Activated CD4-positive, alpha-beta T cell treated with anti-CD3 and anti-CD28 coated beads, Interleukin-2, amount 10 ng/mL, durations not matched to agents 24 days and 14 days (primary cell): ENCODE measurements around the gene DVL1. TPM values are rescaled to one million over a fixed set of nuclear protein-coding genes. Genes with fewer than 3 reads are reported as not detected.

Experiments used
- DNase-seq: peaks from one replicate; pipeline ENCODE4 v3.0.0; 2022
- H3K27ac Mint-ChIP-seq: one replicate; pipeline ENCODE4 v1.8.0; 2022; ENCODE audit warnings: mild to moderate bottlenecking, mixed read lengths
- H3K27me3 Mint-ChIP-seq: one replicate; pipeline ENCODE4 v1.8.0; 2022; ENCODE audit warnings: mixed read lengths
- H3K36me3 Mint-ChIP-seq: one replicate; pipeline ENCODE4 v1.8.0; 2022; ENCODE audit warnings: low read depth, mild to moderate bottlenecking, mixed read lengths
- H3K4me1 Mint-ChIP-seq: one replicate; pipeline ENCODE4 v1.8.0; 2021; ENCODE audit warnings: mixed read lengths
- H3K4me3 Mint-ChIP-seq: one replicate; pipeline ENCODE4 v1.8.0; 2022; ENCODE audit warnings: mild to moderate bottlenecking, moderate library complexity, mixed read lengths
- H3K9me3 Mint-ChIP-seq: one replicate; pipeline ENCODE4 v1.8.0; 2021; ENCODE audit warnings: mixed read lengths
- intact Hi-C: fragments of 100-400 bp; cut with micrococcal nuclease; formaldehyde crosslinking; loops from one replicate; pipeline ENCODE4 v1.15.1; 2023
- total RNA-seq: library from RNA; stranded (reverse); gene quantifications from 2 replicates; pipeline ENCODE4 v1.2.3, GENCODE V29; 2022

DVL1 gene
- total RNA-seq, 1 donor from 2014 or later = 65.9 TPM

DNA sequence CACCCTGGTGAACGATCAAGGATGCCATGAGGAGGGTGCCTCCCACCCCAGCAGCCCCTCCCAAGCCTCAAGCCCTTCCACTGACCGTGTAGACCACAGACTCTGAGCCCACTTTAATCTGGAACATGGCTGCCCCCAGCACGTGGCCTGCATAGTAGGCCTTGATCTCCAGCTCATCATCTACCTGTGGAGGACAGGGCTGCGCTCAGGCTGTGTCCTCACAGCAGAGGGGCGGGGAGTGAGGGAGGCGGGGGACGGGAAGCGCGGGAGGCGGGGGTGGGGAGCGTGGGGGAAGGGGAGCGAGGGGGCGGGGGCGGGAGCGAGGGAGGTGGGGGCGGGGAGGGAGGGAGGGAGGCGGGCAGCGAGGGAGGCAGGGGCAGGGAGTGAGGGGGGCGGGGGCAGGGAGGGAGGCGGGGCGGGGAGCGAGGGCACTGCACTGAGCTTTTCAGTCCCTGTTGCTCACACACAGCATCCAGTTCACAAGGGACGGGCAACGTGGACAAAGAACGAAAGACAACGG lies 33.7 kb downstream of the DVL1 start:
- H3K4me3 Mint-ChIP-seq = no peak overlapping the region
- H3K4me1 Mint-ChIP-seq = peaks cover 2% of the 10 kb centered on the region
- peaks cover 48% of the 10 kb centered on the region for H3K36me3 Mint-ChIP-seq
- H3K9me3 Mint-ChIP-seq = no peaks in the 10 kb centered on the region
- intact Hi-C loops = no loop called here
- no peak overlapping the region for H3K27ac Mint-ChIP-seq
- DNase-seq = no peak
- H3K27me3 Mint-ChIP-seq = no peaks in the 10 kb centered on the region

DNA sequence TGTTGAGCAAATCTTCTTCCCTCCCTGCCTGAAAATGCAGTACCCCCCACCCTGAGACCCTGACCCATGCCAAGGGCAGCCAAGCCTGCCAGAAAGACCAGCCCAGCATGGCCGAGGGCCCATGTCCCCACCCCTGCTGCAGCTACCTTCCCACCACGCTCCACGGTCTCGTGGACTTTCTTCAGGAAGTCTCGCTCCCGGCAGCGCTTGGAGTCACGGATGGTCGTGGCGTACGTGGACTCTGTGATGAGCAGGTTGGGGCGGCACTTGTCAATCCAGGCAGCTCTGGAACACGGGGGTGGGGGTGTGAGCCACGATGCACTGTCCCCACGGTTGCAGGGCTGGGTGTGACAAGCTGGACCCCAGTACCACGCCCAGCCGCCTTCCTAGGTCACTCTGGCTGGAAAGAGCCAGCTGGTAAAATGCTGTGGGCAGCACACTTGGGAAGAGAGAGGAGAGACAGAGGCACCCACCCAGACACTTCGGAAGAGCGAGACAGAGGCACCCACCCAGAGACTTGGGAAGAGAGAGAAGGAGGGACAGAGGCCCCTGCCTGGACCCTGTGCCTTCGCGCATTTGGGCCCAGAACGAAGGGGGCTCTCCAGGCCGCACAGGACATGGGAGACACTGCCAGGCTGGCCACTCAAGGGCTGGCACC lies 34.4 kb downstream of the DVL1 start:
- Mint-ChIP-seq H3K27ac (no peak overlapping the region), H3K36me3 (peaks cover 45% of the 10 kb centered on the region), H3K4me3 (no peak overlapping the region), H3K27me3 (no peaks in the 10 kb centered on the region), H3K4me1 (peaks cover 2% of the 10 kb centered on the region), H3K9me3 (no peaks in the 10 kb centered on the region)
- intact Hi-C loops = no loop called here
- no peak for DNase-seq

- DNase-seq = no peak
- Mint-ChIP-seq H3K4me1 (peaks cover 2% of the 10 kb centered on the region), H3K9me3 (no peaks in the 10 kb centered on the region), H3K27me3 (no peaks in the 10 kb centered on the region), H3K4me3 (no peak overlapping the region), H3K27ac (no peak overlapping the region), H3K36me3 (peaks cover 44% of the 10 kb centered on the region)
- intact Hi-C loops = no loop called here
Observed at GRCh38 chr1:1314237-1314586, 35.0 kb downstream of the DVL1 start.

GRCh38 chr1:1313500-1314236 lies 35.5 kb downstream of the DVL1 start:
- no peak for DNase-seq
- intact Hi-C loops = no loop called here
- H3K27ac Mint-ChIP-seq = no peak overlapping the region
- H3K27me3 Mint-ChIP-seq = no peaks in the 10 kb centered on the region
- H3K4me1 Mint-ChIP-seq = peaks cover 2% of the 10 kb centered on the region
- H3K4me3 Mint-ChIP-seq = no peak overlapping the region
- H3K36me3 Mint-ChIP-seq = peaks cover 40% of the 10 kb centered on the region
- H3K9me3 Mint-ChIP-seq = no peaks in the 10 kb centered on the region

DNA sequence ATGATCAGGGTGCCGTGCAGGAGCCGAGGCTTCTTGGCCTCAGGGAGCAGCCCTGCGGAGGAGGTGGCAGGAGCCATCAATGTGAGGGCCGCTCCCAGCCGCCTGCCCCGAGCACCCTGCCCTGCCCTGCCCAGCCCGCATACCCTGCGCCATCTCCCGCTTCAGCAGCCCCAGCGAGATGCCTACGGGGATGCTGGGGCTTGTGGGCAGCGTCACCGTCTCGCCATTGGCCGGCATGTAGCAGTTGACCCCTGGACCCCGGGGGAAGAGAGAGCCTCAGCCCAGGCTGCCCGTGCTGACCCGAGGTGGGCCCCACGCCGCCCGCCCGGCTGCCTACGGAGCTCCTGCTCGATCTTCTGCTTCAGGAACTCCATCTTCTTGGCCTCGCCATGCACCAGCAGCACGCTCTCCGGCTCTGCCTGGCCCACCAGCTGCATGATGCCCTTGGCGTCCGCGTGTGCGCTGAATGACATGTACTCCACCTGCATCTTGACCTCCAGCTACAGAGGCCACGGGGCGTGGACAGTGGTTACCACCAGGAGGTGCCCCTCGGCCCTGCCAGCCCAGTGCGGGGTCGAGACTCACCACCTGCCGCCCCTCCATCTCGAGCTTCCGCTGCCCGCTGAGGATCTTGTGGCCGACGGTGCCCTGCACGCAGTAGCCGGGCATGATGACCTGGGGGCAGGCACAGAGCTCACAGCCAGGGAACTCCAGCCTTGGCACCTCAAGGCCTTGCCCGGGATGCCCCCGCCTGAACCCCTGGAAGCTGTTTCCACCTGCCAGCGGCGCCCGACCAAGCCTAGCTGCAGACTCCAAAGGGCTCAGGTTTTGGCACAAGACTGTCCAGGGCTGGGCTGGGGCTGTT lies 36.5 kb downstream of the DVL1 start:
- H3K27ac Mint-ChIP-seq = no peak overlapping the region
- H3K27me3 Mint-ChIP-seq = no peaks in the 10 kb centered on the region
- intact Hi-C loops = no loop called here
- peaks cover 2% of the 10 kb centered on the region for H3K4me1 Mint-ChIP-seq
- no peaks in the 10 kb centered on the region for H3K9me3 Mint-ChIP-seq
- H3K4me3 Mint-ChIP-seq = peak overlapping the region; percentile 21
- H3K36me3 Mint-ChIP-seq = peaks cover 36% of the 10 kb centered on the region
- DNase-seq = no peak

GRCh38 chr1:1311107-1312104 lies 37.8 kb downstream of the DVL1 start:
- Mint-ChIP-seq H3K4me1 (peaks cover 10% of the 10 kb centered on the region), H3K27me3 (no peaks in the 10 kb centered on the region), H3K27ac (no peak overlapping the region), H3K4me3 (no peak overlapping the region), H3K9me3 (no peaks in the 10 kb centered on the region), H3K36me3 (peaks cover 30% of the 10 kb centered on the region)
- intact Hi-C loops = no loop called here
- no peak for DNase-seq

GRCh38 chr1:1310476-1311053 lies 38.7 kb downstream of the DVL1 start:
- peak overlapping the region; percentile 43 for H3K4me3 Mint-ChIP-seq
- intact Hi-C loops = no loop called here
- peaks cover 17% of the 10 kb centered on the region for H3K4me1 Mint-ChIP-seq
- H3K9me3 Mint-ChIP-seq = no peaks in the 10 kb centered on the region
- no peak overlapping the region for H3K27ac Mint-ChIP-seq
- DNase-seq = no peak
- peaks cover 23% of the 10 kb centered on the region for H3K36me3 Mint-ChIP-seq
- no peaks in the 10 kb centered on the region for H3K27me3 Mint-ChIP-seq

DNA sequence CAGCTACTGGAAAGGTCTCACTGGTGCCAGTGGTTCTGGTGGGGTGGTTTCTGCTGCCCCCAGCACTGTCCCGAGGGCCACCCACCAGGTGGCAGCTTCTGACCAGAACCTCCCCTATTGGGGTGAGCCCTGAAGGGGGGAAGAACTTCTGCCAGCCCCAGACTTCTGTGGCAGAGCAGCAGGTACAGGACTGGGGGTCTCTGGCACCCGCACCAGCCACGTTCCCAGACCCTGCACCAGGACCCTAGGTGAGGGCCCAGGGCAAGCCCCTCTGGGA lies 39.2 kb downstream of the DVL1 start:
- intact Hi-C loops = no loop called here
- H3K4me3 Mint-ChIP-seq = peak overlapping the region; percentile 85

DNA sequence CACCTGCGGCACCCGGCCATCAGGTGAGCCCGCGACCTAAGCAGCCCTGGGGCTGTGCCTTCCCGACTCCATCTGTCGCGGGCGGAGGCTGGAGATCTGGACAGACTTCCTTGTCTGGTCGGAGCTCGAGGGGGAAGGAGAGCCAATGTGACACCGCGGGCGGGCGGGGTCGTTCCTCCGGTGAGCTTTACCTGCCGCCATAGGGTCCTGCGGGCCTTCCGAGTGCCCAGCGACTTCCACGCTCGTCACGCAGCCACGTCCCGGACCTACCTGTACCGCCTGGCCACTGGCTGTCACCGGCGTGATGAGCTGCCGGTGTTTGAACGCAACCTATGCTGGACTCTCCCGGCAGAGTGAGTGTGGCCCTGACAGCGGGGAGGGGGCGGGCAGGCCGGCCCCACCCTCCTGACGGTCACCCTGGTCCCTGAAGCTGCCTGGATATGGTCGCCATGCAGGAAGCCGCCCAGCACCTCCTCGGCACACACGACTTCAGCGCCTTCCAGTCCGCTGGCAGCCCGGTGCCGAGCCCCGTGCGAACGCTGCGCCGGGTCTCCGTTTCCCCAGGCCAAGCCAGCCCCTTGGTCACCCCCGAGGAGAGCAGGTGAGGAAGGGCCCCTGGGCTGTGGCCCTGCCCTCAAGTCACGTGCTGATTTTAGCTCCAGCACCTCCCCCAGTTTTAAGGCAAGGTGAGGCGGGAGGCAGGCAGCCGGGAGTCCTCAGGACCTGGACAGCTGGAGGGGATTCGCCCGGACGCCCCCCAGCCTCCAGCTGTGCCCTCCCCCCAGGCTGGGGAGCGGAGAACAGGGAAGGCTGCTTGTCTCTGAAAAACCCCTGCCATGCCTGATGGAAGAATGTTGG lies 39.7 kb downstream of the DVL1 start:
- H3K27ac Mint-ChIP-seq = peak overlapping the region; percentile 41
- peaks cover 16% of the 10 kb centered on the region for H3K36me3 Mint-ChIP-seq
- intact Hi-C loops = loop anchor here (2.0 to 5.0 kb wide), 4 partner anchors 15 to 252 kb away; partner anchors contain the start of genes C1orf159, CPTP, INTS11 and TNFRSF18
- H3K4me3 Mint-ChIP-seq = peak overlapping the region; percentile 85
- H3K9me3 Mint-ChIP-seq = no peaks in the 10 kb centered on the region
- peaks cover 18% of the 10 kb centered on the region for H3K4me1 Mint-ChIP-seq
- H3K27me3 Mint-ChIP-seq = no peaks in the 10 kb centered on the region
- DNase-seq = peak; percentile 71

More for the DNA sequence above, 39.2 kb downstream of the DVL1 start:
- no peaks in the 10 kb centered on the region for H3K9me3 Mint-ChIP-seq
- H3K27me3 Mint-ChIP-seq = no peaks in the 10 kb centered on the region
- H3K4me1 Mint-ChIP-seq = peaks cover 20% of the 10 kb centered on the region
- H3K27ac Mint-ChIP-seq = no peak overlapping the region
- peaks cover 19% of the 10 kb centered on the region for H3K36me3 Mint-ChIP-seq
- no peak for DNase-seq

DNA sequence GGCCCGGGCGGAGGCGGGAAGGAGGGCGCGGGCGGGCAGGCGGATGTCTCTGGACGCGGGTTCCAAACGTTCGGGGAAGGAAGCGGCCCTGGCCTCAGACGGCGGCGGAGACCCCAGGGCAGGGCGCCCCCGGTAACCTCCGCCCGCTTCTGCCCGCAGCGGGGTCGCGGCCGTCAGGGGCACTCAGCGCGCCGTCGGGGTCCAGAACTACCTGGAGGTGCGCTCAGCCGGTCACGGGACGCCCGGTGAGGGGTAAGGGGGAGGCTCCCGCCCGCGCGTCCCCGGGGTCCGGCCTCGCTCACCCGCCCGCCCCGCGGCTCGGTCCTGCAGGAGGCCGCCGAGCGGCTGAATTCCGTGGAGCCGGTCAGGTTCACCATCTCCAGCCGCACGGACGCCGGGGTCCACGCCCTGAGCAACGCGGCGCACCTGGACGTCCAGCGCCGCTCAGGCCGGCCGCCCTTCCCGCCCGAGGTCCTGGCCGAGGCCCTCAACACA lies 40.4 kb downstream of the DVL1 start:
- Mint-ChIP-seq H3K27me3 (no peaks in the 10 kb centered on the region), H3K4me3 (peak overlapping the region; percentile 85), H3K27ac (peak overlapping the region; percentile 82), H3K9me3 (no peaks in the 10 kb centered on the region), H3K36me3 (peaks cover 15% of the 10 kb centered on the region), H3K4me1 (peaks cover 18% of the 10 kb centered on the region)
- intact Hi-C loops = loop anchor here (1.0 to 5.0 kb wide), 5 partner anchors 16 to 252 kb away; partner anchors contain the start of genes AURKAIP1, C1orf159, CPTP and INTS11
- no peak for DNase-seq

DNA sequence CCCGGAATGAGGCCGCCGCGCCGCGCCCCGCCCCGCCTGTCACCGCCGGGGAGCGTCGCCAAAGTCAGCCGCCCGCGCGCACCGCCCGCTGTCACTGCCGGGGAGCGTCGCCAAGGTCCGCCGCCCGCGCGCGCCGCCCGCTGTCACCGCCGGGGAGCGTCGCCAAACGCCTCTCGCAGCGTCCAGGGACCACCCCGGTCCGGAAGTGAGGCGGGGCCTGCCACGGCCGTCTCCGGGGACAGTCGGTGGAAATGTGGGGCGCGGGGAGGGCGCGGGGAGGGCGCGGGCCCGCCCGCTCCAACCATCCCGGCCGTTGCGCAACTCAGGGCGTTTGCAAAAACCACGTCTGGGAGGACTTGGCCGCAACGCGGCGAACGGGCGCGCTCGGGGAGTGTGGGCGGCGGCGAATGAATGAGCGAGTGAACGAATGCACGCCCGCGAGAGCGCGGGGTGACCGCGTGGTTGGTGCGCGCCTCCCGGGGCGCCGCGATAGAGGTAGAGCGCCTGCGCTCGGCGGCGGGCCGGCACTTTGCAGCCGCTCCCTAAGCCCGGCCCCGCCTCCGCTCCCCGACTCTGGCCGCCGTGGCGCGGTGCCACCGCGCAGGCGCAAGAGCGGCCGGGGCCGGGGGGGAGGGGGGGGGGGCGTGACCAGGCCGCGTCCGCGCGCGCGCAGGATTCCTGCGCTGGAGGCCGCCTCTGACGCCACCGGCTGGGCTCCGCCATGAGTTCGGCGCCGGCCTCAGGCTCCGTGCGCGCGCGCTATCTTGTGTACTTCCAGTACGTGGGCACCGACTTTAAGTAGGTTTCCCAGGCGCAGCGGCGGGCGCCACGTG lies 41.1 kb downstream of the DVL1 start, which contains the start of the genes ACAP3 and PUSL1:
ACAP3 (minus strand) TSS at position 8 of the 833 bp plus-strand sequence. CDS start 115 bp downstream, outside the sequence.
PUSL1 (plus strand) TSS at position 675 of the 833 bp plus-strand sequence; CDS start at position 722, 47 bp downstream.
- H3K4me3 Mint-ChIP-seq = peak within 1 kb of the TSS; percentile 88
- peak; percentile 96 for DNase-seq
- intact Hi-C loops = loop anchor here (1.0 to 5.0 kb wide), 5 partner anchors 17 to 251 kb away; partner anchors contain the start of genes AURKAIP1, C1orf159, CPTP and INTS11
- H3K4me1 Mint-ChIP-seq = peaks cover 18% of the 10 kb centered on the region
- H3K36me3 Mint-ChIP-seq = peaks cover 8% of the 10 kb centered on the region
- H3K27ac Mint-ChIP-seq = peak within 1 kb of the TSS; percentile 90
- no peaks in the 10 kb centered on the region for H3K9me3 Mint-ChIP-seq
- H3K27me3 Mint-ChIP-seq = no peaks in the 10 kb centered on the region
